ENCODE data around the gene FNDC3B.

Gene FNDC3B

GRCh38 chr3:172199850-172200369 lies 160.5 kb downstream of the FNDC3B start:
- no peak for DNase-seq

GRCh38 chr3:172201136-172201869 lies 161.9 kb downstream of the FNDC3B start:
- DNase-seq = no peak

- no peak for DNase-seq
Measured at GRCh38 chr3:172201870-172202236, 162.5 kb downstream of the FNDC3B start.

- DNase-seq = no peak
Measured at GRCh38 chr3:172202797-172203196, 163.4 kb downstream of the FNDC3B start.

- no peak for DNase-seq
Measured at GRCh38 chr3:172203522-172204258, 164.3 kb downstream of the FNDC3B start.

- no peak for DNase-seq
Measured at GRCh38 chr3:172204716-172205115, 165.3 kb downstream of the FNDC3B start.

GRCh38 chr3:172208586-172209332 lies 169.4 kb downstream of the FNDC3B start:
- DNase-seq = no peak

GRCh38 chr3:172209333-172210321 lies 170.2 kb downstream of the FNDC3B start:
- DNase-seq = no peak

GRCh38 chr3:172210355-172210754 lies 171.0 kb downstream of the FNDC3B start:
- no peak for DNase-seq

- no peak for DNase-seq
Measured at GRCh38 chr3:172211123-172211522, 171.7 kb downstream of the FNDC3B start.

- no peak for DNase-seq
Measured at GRCh38 chr3:172213200-172213599, 173.8 kb downstream of the FNDC3B start.

GRCh38 chr3:172213904-172214303 lies 174.5 kb downstream of the FNDC3B start:
- no peak for DNase-seq

- no peak for DNase-seq
Measured at GRCh38 chr3:172216267-172216666, 176.9 kb downstream of the FNDC3B start.

GRCh38 chr3:172216911-172217310 lies 177.5 kb downstream of the FNDC3B start:
- DNase-seq = no peak

GRCh38 chr3:172217877-172218276 lies 178.5 kb downstream of the FNDC3B start:
- no peak for DNase-seq

- DNase-seq = no peak
Measured at GRCh38 chr3:172218350-172219323, 179.3 kb downstream of the FNDC3B start.

- no peak for DNase-seq
Measured at GRCh38 chr3:172219750-172220149, 180.4 kb downstream of the FNDC3B start.

- no peak for DNase-seq
Measured at GRCh38 chr3:172221547-172221946, 182.2 kb downstream of the FNDC3B start.

GRCh38 chr3:172222478-172223071 lies 183.2 kb downstream of the FNDC3B start:
- DNase-seq = no peak

- DNase-seq = no peak
Measured at GRCh38 chr3:172223870-172224269, 184.5 kb downstream of the FNDC3B start.

Measured in CD4-positive, alpha-beta T cell treated with Interleukin-15 for 1 hour (primary cell).